Gastroesophageal sphincter (tissue), 3 donors: ENCODE results near the gene ACSM5.

Source experiments
- EP300 ChIP-seq: sonication (generic); formaldehyde crosslinking; IDR thresholded peaks from one replicate; pipeline ENCODE4 v1.6.1; 2017; ENCODE audit warnings: antibody characterized with exemption, mild to moderate bottlenecking
- POLR2A ChIP-seq, 2 donors: fragments of 450-650 bp; IDR thresholded peaks; one replicate each; pipeline ENCODE4 v1.6.1; 2017; ENCODE audit warnings: antibody characterized with exemption in 2 of 2, mild to moderate bottlenecking in 2 of 2, moderate library complexity in 1 of 2
- TF ChIP-seq, protein P1 (sequence below), 4 experiments: fragments of 200-600 bp in 2 of 4; fragments of 450-650 bp in 2 of 4; sonication (generic) in 1 of 4; IDR thresholded peaks; one replicate each; pipeline ENCODE4 v1.5.1; 2017 to 2019; ENCODE audit warnings: antibody characterized with exemption in 4 of 4, mild to moderate bottlenecking in 2 of 4, moderate library complexity in 2 of 4

DNA sequence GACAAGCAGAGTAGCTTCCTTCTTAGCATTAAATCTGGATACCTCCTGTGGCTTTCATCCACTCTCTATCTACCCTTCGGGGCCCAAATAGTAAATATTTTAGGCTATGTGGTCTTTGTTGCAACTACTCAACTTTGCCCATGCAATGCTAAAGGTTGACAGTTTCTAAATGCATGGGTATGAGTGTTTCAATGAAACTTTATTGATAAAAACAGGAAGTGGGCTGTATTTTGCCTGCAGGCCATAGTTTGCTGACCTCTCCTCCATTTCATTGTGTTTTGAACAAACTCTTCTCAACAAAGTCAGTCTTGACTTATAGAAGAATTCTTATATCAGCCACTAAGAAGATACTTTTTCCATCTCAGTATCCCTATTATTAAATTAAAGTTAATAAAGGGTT, 76.1 kb downstream of the ACSM5 start:
- TF ChIP-seq, protein P1, sequence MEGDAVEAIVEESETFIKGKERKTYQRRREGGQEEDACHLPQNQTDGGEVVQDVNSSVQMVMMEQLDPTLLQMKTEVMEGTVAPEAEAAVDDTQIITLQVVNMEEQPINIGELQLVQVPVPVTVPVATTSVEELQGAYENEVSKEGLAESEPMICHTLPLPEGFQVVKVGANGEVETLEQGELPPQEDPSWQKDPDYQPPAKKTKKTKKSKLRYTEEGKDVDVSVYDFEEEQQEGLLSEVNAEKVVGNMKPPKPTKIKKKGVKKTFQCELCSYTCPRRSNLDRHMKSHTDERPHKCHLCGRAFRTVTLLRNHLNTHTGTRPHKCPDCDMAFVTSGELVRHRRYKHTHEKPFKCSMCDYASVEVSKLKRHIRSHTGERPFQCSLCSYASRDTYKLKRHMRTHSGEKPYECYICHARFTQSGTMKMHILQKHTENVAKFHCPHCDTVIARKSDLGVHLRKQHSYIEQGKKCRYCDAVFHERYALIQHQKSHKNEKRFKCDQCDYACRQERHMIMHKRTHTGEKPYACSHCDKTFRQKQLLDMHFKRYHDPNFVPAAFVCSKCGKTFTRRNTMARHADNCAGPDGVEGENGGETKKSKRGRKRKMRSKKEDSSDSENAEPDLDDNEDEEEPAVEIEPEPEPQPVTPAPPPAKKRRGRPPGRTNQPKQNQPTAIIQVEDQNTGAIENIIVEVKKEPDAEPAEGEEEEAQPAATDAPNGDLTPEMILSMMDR (IDR thresholded peaks at IDR 0.05), result no peak
- TF ChIP-seq EP300, result no peak
- TF ChIP-seq POLR2A (IDR thresholded peaks at IDR 0.05), result no peak
